Stimulated activated CD4-positive, alpha-beta T cell treated with anti-CD3 and anti-CD28 coated beads, TNF-alpha, amount 100 ng/mL, for 1 hour (primary cell): ENCODE measurements around the gene PLD4.
"Not testable (repeated sequence)": the region's sequence is repeated elsewhere in the genome, so short reads cannot be mapped to it uniquely, and the experiment has no call there.

Experiments
- DNase-seq, 3 donors: peaks; one replicate each; pipeline ENCODE4 v3.0.0-alpha.2; 2020; ENCODE audit warnings: low read depth in 3 of 3, low spot score in 1 of 3

PLD4 gene

GRCh38 chr14:104939666-104940410, 15.2 kb downstream of the PLD4 start:
- no peak for DNase-seq

GRCh38 chr14:104940526-104941150, 16.0 kb downstream of the PLD4 start:
- no peak for DNase-seq

- DNase-seq, result no peak
Observed at GRCh38 chr14:104941508-104942365, 17.1 kb downstream of the PLD4 start.

- no peak for DNase-seq
Observed at GRCh38 chr14:104942586-104942985, 17.9 kb downstream of the PLD4 start.

GRCh38 chr14:104943216-104944015, 18.7 kb downstream of the PLD4 start:
- DNase-seq, result not testable (repeated sequence)

GRCh38 chr14:104944016-104944308, 19.3 kb downstream of the PLD4 start:
- DNase-seq, result not testable (repeated sequence)

- not testable (repeated sequence) for DNase-seq
Observed at GRCh38 chr14:104944436-104945205, 19.9 kb downstream of the PLD4 start.

- DNase-seq, result not testable (repeated sequence)
Observed at GRCh38 chr14:104945266-104945665, 20.6 kb downstream of the PLD4 start.

- DNase-seq, result not testable (repeated sequence)
Observed at GRCh38 chr14:104945986-104946965, 21.6 kb downstream of the PLD4 start.

- DNase-seq, result not testable (repeated sequence)
Observed at GRCh38 chr14:104947201-104947600, 22.5 kb downstream of the PLD4 start.

GRCh38 chr14:104947881-104948735, 23.4 kb downstream of the PLD4 start:
- not testable (repeated sequence) for DNase-seq

- DNase-seq, result no peak
Observed at GRCh38 chr14:104948736-104949031, 24.0 kb downstream of the PLD4 start.

GRCh38 chr14:104949406-104949955, 24.8 kb downstream of the PLD4 start:
- not testable (repeated sequence) for DNase-seq

GRCh38 chr14:104950021-104950420, 25.3 kb downstream of the PLD4 start:
- DNase-seq, result no peak

- DNase-seq, result not testable (repeated sequence)
Observed at GRCh38 chr14:104950701-104951100, 26.0 kb downstream of the PLD4 start.

- DNase-seq, result not testable (repeated sequence)
Observed at GRCh38 chr14:104951863-104952657, 27.4 kb downstream of the PLD4 start.

- DNase-seq, result no peak
Observed at GRCh38 chr14:104953097-104953496, 28.4 kb downstream of the PLD4 start.
